H1 (cell line): Measurements from ENCODE around the gene NREP. TPM values are rescaled to one million over a fixed set of nuclear protein-coding genes. Genes with fewer than 3 reads are reported as not detected.

ENCODE experiments used
- CTCF ChIA-PET: fragments of 300-600 bp; sonication (Branson Sonifier 250); formaldehyde crosslinking; loops from one replicate; lab custom pipeline; 2021; ENCODE audit not compliant: partially characterized antibody; lab: Charles Lee
- POLR2A ChIA-PET: fragments of 300-600 bp; sonication (Branson Sonifier 250); formaldehyde crosslinking; loops from one replicate; lab custom pipeline; 2021; ENCODE audit warnings: inconsistent platforms; ENCODE audit not compliant: partially characterized antibody; lab: Charles Lee
- DNase-seq, 2 experiments: peaks; one replicate each; pipeline versions ENCODE4 v3.0.0 to v3.0.0-alpha.2; 2010 to 2022; ENCODE audit warnings: low spot score in 2 of 2, low read depth in 1 of 2, mixed read lengths in 1 of 2
- FAIRE-seq: peaks from 2 replicates; lab custom pipeline; 2011; peaks lifted over from hg19 to GRCh38; lab: Jason Lieb, UNC
- H2AFZ ChIP-seq: 2 replicates; pipeline ENCODE4 v1.8.1; 2012; ENCODE audit warnings: low read length, inconsistent platforms
- H2AK5ac ChIP-seq: 2 replicates; pipeline ENCODE4 v1.6.1; 2013; ENCODE audit warnings: low read depth, low read length
- H2BK120ac ChIP-seq: replicated peaks from 2 replicates; pipeline ENCODE3; 2013; ENCODE audit warnings: low read depth, low read length, inconsistent platforms
- H2BK12ac ChIP-seq: 2 replicates; pipeline ENCODE4 v1.6.1; 2013; ENCODE audit warnings: low read depth, low read length
- H2BK15ac ChIP-seq: 2 replicates; pipeline ENCODE4 v1.6.1; 2013; ENCODE audit warnings: low read length
- H2BK20ac ChIP-seq: 2 replicates; pipeline ENCODE4 v1.6.1; 2013; ENCODE audit warnings: low read length
- H2BK5ac ChIP-seq: 2 replicates; pipeline ENCODE4 v1.6.1; 2013; ENCODE audit warnings: low read depth, low read length
- H3K14ac ChIP-seq: 2 replicates; pipeline ENCODE4 v1.6.1; 2013; ENCODE audit warnings: inconsistent platforms; ENCODE audit not compliant: insufficient read length
- H3K18ac ChIP-seq: 2 replicates; pipeline ENCODE4 v1.6.1; 2013; ENCODE audit warnings: low read length; ENCODE audit errors: extremely low read depth
- H3K23ac ChIP-seq: 2 replicates; pipeline ENCODE4 v1.6.1; 2013; ENCODE audit warnings: inconsistent platforms; ENCODE audit not compliant: insufficient read length
- H3K23me2 ChIP-seq: 2 replicates; pipeline ENCODE4 v1.6.1; 2013; ENCODE audit warnings: low read depth, low read length
- H3K27ac ChIP-seq: 2 replicates; pipeline ENCODE4 v1.6.1; 2011; ENCODE audit warnings: low read depth, low read length, inconsistent platforms
- H3K27me3 ChIP-seq, 4 experiments: replicated peaks in 1 of 4; 1 replicate in 1 of 4; 2 replicates in 3 of 4; pipeline versions ENCODE4 v1.6.1 to v1.8.1; 2011 to 2013; ENCODE audit warnings: low read length in 3 of 4, mild to moderate bottlenecking in 3 of 4, inconsistent platforms in 2 of 4, mixed read lengths in 2 of 4, moderate library complexity in 1 of 4; ENCODE audit not compliant: control insufficient read depth in 3 of 4, insufficient read depth in 3 of 4; ENCODE audit errors: extremely low read depth in 1 of 4
- H3K36me3 ChIP-seq, 4 experiments: 2 replicates each; pipeline versions ENCODE4 v1.6.1 to v1.8.1; 2011 to 2013; ENCODE audit warnings: mild to moderate bottlenecking in 4 of 4, low read length in 3 of 4, moderate library complexity in 2 of 4, control low read depth in 1 of 4, inconsistent platforms in 1 of 4; ENCODE audit not compliant: insufficient read depth in 4 of 4, control insufficient read depth in 2 of 4
- H3K4ac ChIP-seq: replicated peaks from 2 replicates; pipeline ENCODE3; 2013; ENCODE audit warnings: low read length, low read depth, mixed read lengths, inconsistent platforms; ENCODE audit not compliant: insufficient read length
- H3K4me1 ChIP-seq, 4 experiments: replicated peaks in 1 of 4; 1 replicate in 1 of 4; 2 replicates in 3 of 4; pipeline versions ENCODE4 v1.6.1 to v1.8.1; 2011 to 2013; ENCODE audit warnings: low read length in 3 of 4, inconsistent platforms in 2 of 4, mixed read lengths in 1 of 4; ENCODE audit not compliant: insufficient read depth in 4 of 4, control insufficient read depth in 3 of 4
- H3K4me2 ChIP-seq, 2 experiments: 2 replicates each; pipeline versions ENCODE4 v1.6.1 to v1.8.1; 2011 to 2013; ENCODE audit warnings: low read depth in 2 of 2, low read length in 2 of 2, control low read depth in 1 of 2, inconsistent platforms in 1 of 2, mild to moderate bottlenecking in 1 of 2; ENCODE audit not compliant: insufficient read depth in 1 of 2
- H3K4me3 ChIP-seq, 4 experiments: fragments of 200-600, 300-600 bp in 1 of 4; sonication (generic), shearing (Covaris generic), sonication (Bioruptor Twin) in 1 of 4; 2 replicates each; pipeline versions ENCODE4 v1.5.1 to v1.8.1; 2011 to 2016; ENCODE audit warnings: low read length in 4 of 4, low read depth in 3 of 4, control low read depth in 2 of 4, inconsistent platforms in 2 of 4, mild to moderate bottlenecking in 2 of 4, mixed read lengths in 1 of 4, moderate library complexity in 1 of 4; ENCODE audit not compliant: insufficient read depth in 2 of 4; ENCODE audit errors: extremely low read depth in 1 of 4
- H3K56ac ChIP-seq: replicated peaks from 2 replicates; pipeline ENCODE3; 2013; ENCODE audit warnings: low read depth, mild to moderate bottlenecking, mixed read lengths, low read length, inconsistent platforms; ENCODE audit not compliant: insufficient read length
- H3K79me1 ChIP-seq: 2 replicates; pipeline ENCODE4 v1.6.1; 2013; ENCODE audit warnings: low read depth, low read length, control low read depth
- H3K79me2 ChIP-seq, 2 experiments: 2 replicates each; pipeline versions ENCODE4 v1.6.1 to v1.8.1; 2012 to 2013; ENCODE audit warnings: low read length in 2 of 2, mild to moderate bottlenecking in 2 of 2, inconsistent platforms in 1 of 2; ENCODE audit not compliant: insufficient read depth in 2 of 2, control insufficient read depth in 1 of 2
- H3K9ac ChIP-seq, 4 experiments: replicated peaks in 1 of 4; 1 replicate in 1 of 4; 2 replicates in 3 of 4; pipeline versions ENCODE4 v1.6.1 to v1.8.1; 2011 to 2013; ENCODE audit warnings: low read depth in 3 of 4, low read length in 3 of 4, control low read depth in 2 of 4, mild to moderate bottlenecking in 2 of 4, moderate library complexity in 2 of 4, inconsistent platforms in 1 of 4; ENCODE audit errors: extremely low read depth in 1 of 4
- H3K9me3 ChIP-seq, 2 experiments: 2 replicates each; pipeline versions ENCODE4 v1.6.1 to v1.8.1; 2012 to 2013; ENCODE audit warnings: mild to moderate bottlenecking in 2 of 2, moderate library complexity in 2 of 2, control low read depth in 1 of 2, inconsistent platforms in 1 of 2, low read depth in 1 of 2, low read length in 1 of 2, mixed read lengths in 1 of 2; ENCODE audit not compliant: insufficient read depth in 2 of 2
- H4K20me1 ChIP-seq, 2 experiments: replicated peaks in 1 of 2; 2 replicates each; pipeline versions ENCODE3 to v1.8.1; 2011 to 2013; ENCODE audit warnings: inconsistent platforms in 2 of 2, low read length in 2 of 2, mild to moderate bottlenecking in 1 of 2; ENCODE audit not compliant: insufficient read depth in 2 of 2, control insufficient read depth in 1 of 2
- H4K5ac ChIP-seq: 2 replicates; pipeline ENCODE4 v1.6.1; 2013; ENCODE audit warnings: low read length, low read depth, mixed read lengths, inconsistent platforms; ENCODE audit not compliant: insufficient read length
- H4K8ac ChIP-seq: 2 replicates; pipeline ENCODE4 v1.8.0; 2013; ENCODE audit warnings: mild to moderate bottlenecking, moderate library complexity, low read length, inconsistent platforms; ENCODE audit not compliant: insufficient read depth; ENCODE audit errors: extremely low read depth
- H4K91ac ChIP-seq: replicated peaks from 2 replicates; pipeline ENCODE3; 2013; ENCODE audit warnings: low read length, mixed read lengths, inconsistent platforms; ENCODE audit not compliant: insufficient read length
- KDM1A ChIP-seq: fragments of 200-600, 300-600 bp; sonication (generic); IDR thresholded peaks from 2 replicates; pipeline ENCODE4 v1.7.1; 2016; ENCODE audit warnings: mild to moderate bottlenecking, low read length, borderline replicate concordance
- MAFK ChIP-seq: IDR thresholded peaks from 2 replicates; pipeline ENCODE4 v1.6.1; 2012; ENCODE audit warnings: low read depth, mild to moderate bottlenecking, improper control_type of control experiment, low read length
- RBBP5 ChIP-seq: IDR thresholded peaks from 2 replicates; pipeline ENCODE4 v1.7.1; 2012; ENCODE audit warnings: low read depth, mild to moderate bottlenecking, inconsistent platforms, low read length, moderate library complexity, borderline replicate concordance
- SRF ChIP-seq: IDR thresholded peaks from 2 replicates; pipeline ENCODE4 v1.6.1; 2011; ENCODE audit warnings: mild to moderate bottlenecking, low read depth, low read length, moderate library complexity
- TEAD4 ChIP-seq: IDR thresholded peaks from 2 replicates; pipeline ENCODE4 v1.6.1; 2012; ENCODE audit warnings: low read depth, low read length, inconsistent platforms, mixed read lengths
- WGBS, 2 experiments: shearing (Covaris generic) in 1 of 2; methylation state at CpG; one replicate each; pipeline versions ENCODE4 v1.1.6 to v1.1.7; 2013 to 2015; ENCODE audit warnings: low lambda C conversion rate in 2 of 2, mixed read lengths in 2 of 2, inconsistent platforms in 1 of 2, low coverage in 1 of 2, missing lambda C conversion rate in 1 of 2; ENCODE audit not compliant: insufficient replicate concordance in 2 of 2, insufficient coverage in 1 of 2, insufficient read length in 1 of 2; ENCODE audit errors: extremely low coverage in 1 of 2, missing lambda C conversion rate in 1 of 2; 5-methylcytosine and 5-hydroxymethylcytosine counted together
- polyA plus RNA-seq, 7 experiments: library from polyadenylated mRNA; depleted of rRNA in 3 of 7; stranded (reverse) in 5 of 7; unstranded in 2 of 7; fragments of >200 nt in 5 of 7; fragments of 200-250 nt in 2 of 7; gene quantifications; 1 replicate in 5 of 7; 2 replicates in 1 of 7; 4 replicates in 1 of 7; pipeline versions ENCODE4 v1.2.1 to v1.2.3, GENCODE V29; 2011 to 2013; ENCODE audit warnings: missing spikeins in 2 of 7, mixed read lengths in 2 of 7
- total RNA-seq: library from RNA; stranded (reverse); fragmentation: NEBNext Ultra II Directional; extraction: Animal tissue kit (Norgen Biotek cat#: 25700); gene quantifications from 2 replicates; pipeline ENCODE4 v1.2.1, GENCODE V29; 2021

NREP gene
- total and polyA plus RNA-seq, 2 of the 8 experiments (the other 6 are each of a cell fraction or from before 2014, with no cell fraction given): 254 to 301 TPM

GRCh38 chr5:111774525-111774924, 17.5 kb upstream of the NREP start:
- Histone ChIP-seq H3K9ac (no peak overlapping the region), H3K4me3 (no peak overlapping the region), H3K27me3 (no peaks in the 10 kb centered on the region), H3K23ac (no peak overlapping the region), H3K23me2 (peaks cover 1% of the 10 kb centered on the region; the same call in 1 of the 2 replicates), H2AK5ac (no peak overlapping the region), H3K4me1 (peaks cover 0 to 3% (median 0%) of the 10 kb centered on the region in 4 experiments; a peak in 3 of 7 replicates), H3K36me3 (no peaks in the 10 kb centered on the region), H3K18ac (no peak overlapping the region), H4K5ac (no peak overlapping the region), H4K8ac (no peak overlapping the region), H4K20me1 (no peaks in the 10 kb centered on the region), H2BK15ac (no peak overlapping the region), H4K91ac (no peak overlapping the region), H2BK12ac (no peak overlapping the region), H3K27ac (no peak overlapping the region), H2AFZ (peak overlapping the region; percentile 90; the same call in 1 of the 2 replicates), H3K79me2 (no peaks in the 10 kb centered on the region), H3K14ac (no peak overlapping the region), H3K4me2 (no peak overlapping the region), H3K9me3 (no peaks in the 10 kb centered on the region), H3K56ac (no peak overlapping the region), H3K4ac (no peak overlapping the region), H2BK120ac (no peak overlapping the region), H3K79me1 (no peaks in the 10 kb centered on the region), H2BK20ac (peak overlapping the region; percentile 15; the same call in 1 of the 2 replicates), H2BK5ac (0 out of 2 replicates have a peak overlapping the region, but pooled peaks have one; percentile 12)
- WGBS, 2 experiments: 39% methylated on average over 4 of the region's 4 CpGs; no CpG with 5 or more reads in 1 of the 2 experiments
- ChIA-PET POLR2A (interaction anchor here (1.1 to 3.9 kb wide), 2 partner anchors 17 to 88 kb away, joined by 3 to 28 read pairs; partner anchors contain the start of gene NREP), CTCF (no interaction called here)
- peak; percentile 35; the same call in 1 of the 2 replicates for TF ChIP-seq SRF
- TF ChIP-seq RBBP5: no peak
- no peak for TF ChIP-seq MAFK
- TF ChIP-seq TEAD4: 0 out of 2 replicates have a peak, but pooled peaks have one; percentile 8
- no peak for TF ChIP-seq KDM1A
- FAIRE-seq: peak; percentile 24
- no peak for DNase-seq
